HT1080 (cell line): ENCODE measurements around the gene TANC2. TPM values are rescaled to one million over a fixed set of nuclear protein-coding genes. Genes with fewer than 3 reads are reported as not detected.
A peak's percentile ranks its signal among the peaks of the same experiment; 100 is the strongest.
"Not testable (repeated sequence)": the region's sequence is repeated elsewhere in the genome, so short reads cannot be mapped to it uniquely, and the experiment has no call there.

Experiments
- DNase-seq: peaks from one replicate; pipeline ENCODE4 v3.0.0-alpha.2; 2015; ENCODE audit warnings: low read depth
- total RNA-seq: library from RNA; depleted of rRNA; stranded (reverse); fragments of >200 nt; shearing (Covaris generic); gene quantifications from 2 replicates; pipeline ENCODE4 v1.2.3, GENCODE V29; 2014

TANC2 gene
- total RNA-seq, 1 experiment from 2014 or later: 14.0 TPM

- DNase-seq: peak; percentile 89
Measured at GRCh38 chr17:62963296-62963695, 2.7 kb upstream of the TANC2 start.

- DNase-seq: no peak
Measured at GRCh38 chr17:62964506-62964905, 1.5 kb upstream of the TANC2 start.

DNA sequence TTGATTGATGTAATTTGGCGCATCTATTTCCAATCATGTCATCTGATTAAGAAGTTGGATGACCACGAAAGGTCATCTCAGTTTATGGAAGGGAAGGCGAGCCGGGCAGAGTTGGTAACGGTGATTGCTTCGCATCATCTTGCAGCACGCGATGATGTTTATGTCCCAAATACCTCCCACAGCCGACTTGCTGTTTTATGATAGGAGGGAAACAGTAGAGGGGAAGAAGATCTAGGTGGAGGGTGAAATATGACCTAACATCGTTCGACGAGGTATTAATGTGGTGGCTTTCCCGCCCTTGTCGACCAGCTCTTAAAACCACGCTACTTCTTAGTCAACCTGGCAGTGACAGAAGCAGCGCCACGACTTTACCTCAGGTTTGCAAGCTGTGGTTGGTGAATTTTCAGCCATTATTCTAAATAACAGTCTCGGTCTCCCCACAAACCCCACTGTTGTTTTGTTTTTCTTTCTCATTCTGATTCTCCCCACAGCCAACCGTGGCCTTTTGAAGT lies 805 bp upstream of the TANC2 start:
- no peak for DNase-seq

GRCh38 chr17:62966426-62967204 lies 580 bp downstream of the TANC2 start:
- peak; percentile 17 for DNase-seq

- DNase-seq: no peak
Measured at GRCh38 chr17:62967205-62967529, 1.1 kb downstream of the TANC2 start.

DNA sequence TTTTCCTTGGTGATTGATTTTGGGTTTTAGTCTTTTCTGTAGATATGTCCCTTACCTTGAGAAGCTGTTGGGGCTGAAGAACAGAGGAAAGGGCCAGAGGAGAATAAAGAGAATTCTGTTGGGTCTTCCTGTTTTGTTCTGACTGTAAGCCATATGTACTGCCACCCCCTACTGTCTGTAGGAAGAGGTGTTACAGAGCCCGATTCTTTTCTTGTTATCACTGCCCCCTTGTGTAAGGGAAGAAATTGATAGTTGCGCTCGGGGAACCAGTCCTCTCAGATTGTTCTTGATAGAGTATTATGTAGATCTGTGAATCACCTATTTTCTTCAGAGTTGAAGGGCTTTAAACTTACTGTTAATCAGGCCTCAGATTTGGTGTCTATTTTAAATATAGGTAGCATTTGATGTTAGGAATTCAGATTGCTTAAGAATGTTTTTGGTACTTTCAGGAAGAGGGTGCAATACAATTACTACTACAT lies 2.4 kb downstream of the TANC2 start:
- peak; percentile 87 for DNase-seq

DNA sequence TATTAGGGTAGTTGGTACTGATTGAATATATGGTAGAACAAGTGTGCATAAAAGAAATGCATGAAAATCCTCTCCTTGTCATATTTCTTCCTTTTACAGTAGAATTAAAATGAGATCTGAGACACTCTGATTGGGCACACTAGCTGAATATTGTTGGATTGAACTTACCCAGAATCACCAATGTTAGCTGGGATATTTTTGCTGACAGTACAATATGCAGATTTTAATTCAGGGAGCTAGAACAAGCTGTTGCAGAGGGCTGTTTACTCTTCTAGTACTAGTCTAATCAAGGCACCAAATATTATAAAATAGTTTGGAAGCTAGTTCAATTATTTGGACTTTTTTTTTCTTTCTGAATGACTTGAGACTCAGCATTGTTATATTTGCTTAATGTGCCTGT lies 4.6 kb downstream of the TANC2 start:
- no peak for DNase-seq

DNA sequence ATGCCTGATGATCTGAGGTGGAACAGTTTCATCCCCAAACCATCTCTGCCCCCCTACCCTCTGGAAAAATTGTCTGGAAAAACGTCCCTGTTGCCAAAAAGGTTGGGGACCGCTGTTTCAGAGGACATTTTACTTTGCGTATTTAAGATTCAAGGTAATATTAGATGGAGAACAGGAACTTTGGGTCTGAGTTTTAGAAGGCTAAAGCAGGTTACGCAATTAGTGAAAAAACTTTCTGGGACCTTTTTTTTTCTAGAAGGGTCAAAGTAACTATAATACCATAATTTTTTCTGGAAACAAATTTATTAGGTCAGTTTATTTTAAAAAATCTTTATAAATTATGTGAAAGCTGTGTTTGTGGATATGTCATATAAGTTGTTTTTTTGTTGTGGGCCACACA lies 5.8 kb downstream of the TANC2 start:
- no peak for DNase-seq

DNA sequence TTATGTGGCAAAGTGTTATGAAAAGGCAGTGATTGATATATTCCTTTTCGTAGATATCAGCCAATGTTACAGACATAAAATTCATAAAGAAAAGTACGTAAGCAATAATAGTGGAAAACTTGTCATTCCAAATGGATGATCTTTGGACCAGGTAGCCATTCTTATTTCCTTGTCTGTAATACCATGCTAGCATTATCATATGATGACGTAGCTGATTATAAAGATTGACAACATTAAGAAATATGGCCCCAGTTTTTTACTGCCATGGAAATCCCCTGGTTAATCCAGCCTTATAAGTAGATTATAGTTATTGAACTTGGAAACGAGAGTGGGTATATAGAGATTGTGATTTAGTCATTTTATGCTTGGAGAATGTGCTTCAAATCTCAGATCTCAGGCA lies 8.8 kb downstream of the TANC2 start:
- no peak for DNase-seq

GRCh38 chr17:62975206-62975605 lies 9.2 kb downstream of the TANC2 start:
- DNase-seq: no peak

DNA sequence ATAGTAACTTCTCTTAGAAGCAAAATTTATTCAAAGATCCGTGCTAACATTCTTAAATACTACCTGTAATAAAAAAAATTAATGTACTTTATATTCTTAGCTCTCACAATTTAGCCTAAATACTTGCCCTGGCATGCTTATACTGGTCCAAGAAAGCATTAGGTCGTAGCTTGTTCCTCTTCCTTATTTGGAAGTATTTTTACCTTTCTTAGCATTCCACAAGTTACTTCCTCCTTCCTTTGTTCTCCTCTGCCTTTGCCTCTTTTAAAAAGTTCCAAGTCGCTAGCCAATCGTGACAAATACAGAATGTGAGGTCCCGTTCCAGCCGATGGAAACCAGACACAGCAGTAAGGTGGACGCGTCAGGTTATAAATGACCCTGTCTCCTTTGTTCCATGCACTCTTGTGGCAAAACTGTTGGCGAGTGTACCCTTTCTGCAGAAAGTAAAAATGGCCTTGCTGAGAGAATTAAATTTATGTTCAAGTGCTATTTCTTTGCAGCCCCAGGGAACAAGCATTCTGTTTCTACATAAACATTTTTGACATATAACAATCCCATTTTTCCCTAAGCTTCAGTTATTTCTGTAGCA lies 10.7 kb downstream of the TANC2 start:
- DNase-seq: not testable (repeated sequence)

DNA sequence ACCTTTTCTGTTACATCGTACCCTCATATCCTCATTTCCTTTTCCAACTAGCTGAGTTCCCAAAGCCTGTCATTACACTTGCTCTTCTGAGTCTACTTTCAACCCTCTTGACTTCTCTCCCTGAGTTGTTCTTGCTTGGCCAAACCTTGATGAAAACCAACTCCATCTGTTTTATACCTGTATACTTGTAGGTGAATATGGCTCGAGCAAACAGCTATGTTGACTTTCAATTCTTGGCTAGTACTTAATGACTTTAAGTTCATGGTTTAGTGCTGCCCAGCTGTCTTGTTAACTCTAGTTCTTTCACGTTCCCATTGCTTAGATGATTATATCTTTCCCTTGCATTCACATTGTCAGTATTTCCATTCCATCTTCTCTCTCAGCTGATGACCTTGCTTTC lies 14.8 kb downstream of the TANC2 start:
- DNase-seq: no peak

GRCh38 chr17:62981933-62982332 lies 15.9 kb downstream of the TANC2 start:
- no peak for DNase-seq

DNA sequence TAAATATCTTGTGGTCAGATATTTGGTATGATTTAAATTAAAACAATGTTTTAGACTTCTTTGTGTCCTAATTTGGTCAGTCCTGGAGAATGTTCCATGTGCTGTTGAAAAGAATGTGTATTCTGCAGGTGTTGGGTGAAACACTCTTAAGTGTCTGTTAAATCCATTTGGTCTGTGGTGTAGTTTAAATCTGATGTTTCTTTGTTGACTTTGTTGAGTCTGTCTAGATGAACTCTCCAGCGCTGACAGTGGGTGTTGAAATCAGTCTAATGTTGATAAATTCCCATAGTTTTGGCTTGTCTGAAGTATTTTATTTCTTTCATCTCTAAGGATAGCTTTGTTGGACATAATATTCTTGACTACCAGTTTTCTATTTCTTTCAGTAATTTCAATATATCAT lies 18.8 kb downstream of the TANC2 start:
- no peak for DNase-seq

- DNase-seq: no peak
Measured at GRCh38 chr17:62986549-62986948, 20.5 kb downstream of the TANC2 start.

DNA sequence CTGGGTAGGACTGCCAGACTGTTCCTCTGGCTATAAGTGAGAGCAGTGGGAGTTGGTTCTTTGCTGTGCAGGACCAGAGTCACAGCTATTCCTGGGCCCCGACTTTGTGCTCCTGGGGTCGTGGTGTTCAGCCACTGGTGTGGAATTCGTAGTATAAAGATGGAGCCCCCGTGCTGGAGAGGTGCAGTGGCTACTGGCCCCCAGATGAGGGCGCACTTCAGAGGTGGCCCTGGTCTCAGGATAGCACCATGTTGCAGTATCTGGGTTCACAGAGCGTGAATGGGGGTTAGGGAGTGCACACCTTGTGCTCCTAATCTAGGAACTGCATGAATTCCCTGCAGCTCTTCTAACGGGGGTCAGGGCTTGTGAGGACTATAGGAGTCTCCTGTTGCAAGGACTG lies 21.1 kb downstream of the TANC2 start:
- no peak for DNase-seq

- no peak for DNase-seq
Measured at GRCh38 chr17:62989501-62989900, 23.5 kb downstream of the TANC2 start.

- no peak for DNase-seq
Measured at GRCh38 chr17:62994931-62995330, 28.9 kb downstream of the TANC2 start.

GRCh38 chr17:62995377-62995885 lies 29.4 kb downstream of the TANC2 start:
- DNase-seq: peak; percentile 23

DNA sequence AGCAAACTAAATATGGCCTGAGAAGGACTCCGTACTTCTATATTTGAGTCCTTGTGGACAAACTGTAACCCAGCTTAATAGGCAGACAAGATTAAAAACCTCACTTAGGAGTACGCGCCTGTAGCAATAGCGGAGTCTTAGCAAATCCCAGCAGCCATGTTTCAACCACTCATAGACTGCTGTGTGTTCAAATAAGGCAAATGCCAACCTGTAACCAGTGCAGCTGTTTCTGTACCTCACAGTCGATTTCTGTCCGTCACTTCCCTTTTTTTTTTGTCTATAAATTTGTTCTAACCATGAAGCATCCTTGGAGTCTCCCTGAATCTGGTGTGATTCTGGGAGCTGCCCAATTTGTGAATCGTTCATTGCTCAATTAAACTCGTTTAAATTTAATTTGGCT lies 30.2 kb downstream of the TANC2 start:
- no peak for DNase-seq

DNA sequence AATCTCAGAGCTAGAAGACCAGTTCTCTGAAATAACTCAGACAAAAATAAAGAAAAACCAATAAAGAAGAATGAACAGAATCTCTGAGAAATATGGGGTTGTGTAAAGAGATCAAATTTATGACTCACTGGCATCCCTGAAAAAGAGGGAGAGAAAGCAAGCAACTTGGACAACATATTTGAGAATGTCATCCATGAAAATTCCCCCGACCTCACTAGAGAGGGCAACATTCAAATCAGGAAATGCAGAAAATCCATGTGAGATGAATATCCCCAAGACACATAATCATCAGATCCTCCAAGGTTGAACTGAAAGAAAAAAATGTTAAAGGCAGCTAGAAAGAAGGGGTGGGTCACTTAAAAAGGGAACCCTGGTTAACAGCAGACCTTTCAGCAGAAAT lies 32.1 kb downstream of the TANC2 start:
- no peak for DNase-seq

DNA sequence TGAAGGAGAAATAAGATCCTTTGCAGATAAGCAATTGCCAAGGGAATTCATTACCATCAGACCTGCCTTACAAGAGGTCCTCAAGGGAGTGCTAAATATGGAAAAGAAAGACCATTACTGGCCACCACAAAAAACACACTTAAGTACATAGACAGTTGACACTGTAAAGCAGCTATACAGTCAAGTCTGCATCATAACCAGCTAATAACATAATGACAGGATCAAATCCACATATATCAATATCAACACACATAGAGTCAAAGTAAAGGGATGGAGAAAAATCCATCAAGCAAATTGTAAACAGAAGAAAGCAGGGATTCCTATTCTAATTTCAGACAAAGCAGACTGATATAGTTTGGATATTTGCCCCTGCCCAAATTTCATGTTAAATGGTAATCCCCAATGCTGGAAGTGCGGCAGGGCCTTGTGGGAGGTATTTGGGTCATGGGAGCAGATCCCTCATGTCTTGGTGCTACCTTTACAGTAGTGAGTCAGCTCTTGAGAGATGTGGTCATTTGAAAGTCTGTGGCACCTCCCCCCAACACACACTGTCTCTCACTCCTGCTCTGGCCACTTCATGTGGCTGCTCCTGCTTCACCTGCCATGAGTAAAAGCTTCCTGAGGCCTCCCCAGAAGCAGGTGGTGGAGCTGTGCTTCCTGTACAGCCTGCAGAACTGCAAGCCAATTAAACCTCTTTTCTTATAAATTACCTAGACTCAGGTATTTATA lies 32.8 kb downstream of the TANC2 start:
- DNase-seq: peak; percentile 13
